IMR-90 (cell line): Measurements from ENCODE around the gene DOCK1. TPM values are rescaled to one million over a fixed set of nuclear protein-coding genes. Genes with fewer than 3 reads are reported as not detected.

Source experiments
- ATAC-seq: fragments of 200-7000 bp; cut with Tn5 transposase; 2 replicates; pipeline ENCODE4 v1.9.1; 2020; ENCODE audit warnings: low read depth, mild to moderate bottlenecking, moderate library complexity
- BruUV-seq: library from RNA; stranded (reverse); fragments of 400-500 nt; replicated peaks from 2 replicates; lab custom pipeline; 2021; lab: Mats Ljungman, UMichigan
- CTCF ChIA-PET: fragments of 300-600 bp; formaldehyde crosslinking; extraction: SDS; loops from one replicate; lab custom pipeline; 2021; ENCODE audit warnings: antibody characterized with exemption; lab: Yijun Ruan, JAX
- POLR2A ChIA-PET: fragments of 300-600 bp; sonication (Branson Sonifier 250); formaldehyde crosslinking; loops from one replicate; lab custom pipeline; 2022; ENCODE audit warnings: antibody characterized with exemption; ENCODE audit not compliant: unreplicated experiment; lab: Charles Lee
- DNase-seq: peaks from one replicate; pipeline ENCODE4 v3.0.0; 2013
- H2AFZ ChIP-seq: replicated peaks from 2 replicates; pipeline ENCODE3; 2013; ENCODE audit warnings: low read length, mild to moderate bottlenecking; ENCODE audit not compliant: poor library complexity
- H2AK5ac ChIP-seq: 2 replicates; pipeline ENCODE4 v1.6.1; 2013; ENCODE audit warnings: low read depth, low read length, inconsistent platforms
- H2AK9ac ChIP-seq: replicated peaks from 2 replicates; pipeline ENCODE3; 2013; ENCODE audit warnings: mild to moderate bottlenecking, low read depth, low read length, moderate library complexity; ENCODE audit not compliant: poor library complexity
- H2BK120ac ChIP-seq: 2 replicates; pipeline ENCODE4 v1.6.1; 2013; ENCODE audit warnings: low read depth, low read length, inconsistent platforms
- H2BK15ac ChIP-seq: 3 replicates; pipeline ENCODE4 v1.6.1; 2013; ENCODE audit warnings: low read depth, low read length, inconsistent platforms
- H2BK20ac ChIP-seq: 2 replicates; pipeline ENCODE4 v1.6.1; 2013; ENCODE audit warnings: low read depth, mild to moderate bottlenecking, inconsistent platforms, low read length, moderate library complexity
- H2BK5ac ChIP-seq: 2 replicates; pipeline ENCODE4 v1.6.1; 2013; ENCODE audit warnings: mild to moderate bottlenecking, low read depth, low read length, inconsistent platforms; ENCODE audit not compliant: poor library complexity, severe bottlenecking
- H3K14ac ChIP-seq: replicated peaks from 2 replicates; pipeline ENCODE4 v1.6.1; 2013; ENCODE audit warnings: low read depth, low read length, inconsistent platforms
- H3K18ac ChIP-seq: 2 replicates; pipeline ENCODE4 v1.6.1; 2013; ENCODE audit warnings: low read depth, low read length, control low read depth
- H3K23ac ChIP-seq: 2 replicates; pipeline ENCODE4 v1.6.1; 2013; ENCODE audit warnings: low read depth, low read length, inconsistent platforms
- H3K27ac ChIP-seq: 2 replicates; pipeline ENCODE4 v1.5.1; 2013; ENCODE audit warnings: mild to moderate bottlenecking, control low read depth, low read length; ENCODE audit not compliant: insufficient read depth
- H3K27me3 ChIP-seq: 2 replicates; pipeline ENCODE4 v1.6.1; 2013; ENCODE audit warnings: low read length; ENCODE audit not compliant: control insufficient read depth, insufficient read depth
- H3K36me3 ChIP-seq: 2 replicates; pipeline ENCODE4 v1.6.1; 2013; ENCODE audit warnings: low read length, mixed read lengths; ENCODE audit not compliant: control insufficient read depth, insufficient read depth
- H3K4ac ChIP-seq: 2 replicates; pipeline ENCODE4 v1.6.1; 2013; ENCODE audit warnings: low read depth, low read length, inconsistent platforms
- H3K4me1 ChIP-seq: 2 replicates; pipeline ENCODE4 v1.6.1; 2013; ENCODE audit warnings: low read length, mixed read lengths; ENCODE audit not compliant: control insufficient read depth, insufficient read depth
- H3K4me2 ChIP-seq: 2 replicates; pipeline ENCODE4 v1.6.1; 2013; ENCODE audit warnings: low read depth, mild to moderate bottlenecking, control low read depth, low read length, moderate library complexity
- H3K4me3 ChIP-seq: 2 replicates; pipeline ENCODE4 v1.5.1; 2013; ENCODE audit warnings: low read depth, mild to moderate bottlenecking, control low read depth, low read length, moderate library complexity; ENCODE audit not compliant: insufficient read depth
- H3K56ac ChIP-seq: 2 replicates; pipeline ENCODE4 v1.6.1; 2013; ENCODE audit warnings: low read length, inconsistent platforms; ENCODE audit not compliant: insufficient read depth; ENCODE audit errors: extremely low read depth
- H3K79me1 ChIP-seq, 2 experiments: 2 replicates each; pipeline ENCODE4 v1.6.1; 2013; ENCODE audit warnings: low read length in 2 of 2, inconsistent platforms in 1 of 2, low read depth in 1 of 2
- H3K9ac ChIP-seq: 2 replicates; pipeline ENCODE4 v1.6.1; 2013; ENCODE audit warnings: low read depth, low read length, control low read depth
- H3K9me1 ChIP-seq: 2 replicates; pipeline ENCODE4 v1.6.1; 2013; ENCODE audit warnings: low read length, inconsistent platforms; ENCODE audit not compliant: insufficient read depth
- H3K9me3 ChIP-seq: 2 replicates; pipeline ENCODE4 v1.6.1; 2013; ENCODE audit warnings: low read length; ENCODE audit not compliant: control insufficient read depth, insufficient read depth
- H4K20me1 ChIP-seq: 2 replicates; pipeline ENCODE4 v1.6.1; 2013; ENCODE audit warnings: low read length, inconsistent platforms; ENCODE audit not compliant: insufficient read depth
- H4K5ac ChIP-seq: 2 replicates; pipeline ENCODE4 v1.6.1; 2013; ENCODE audit warnings: mild to moderate bottlenecking, low read depth, low read length, control low read depth
- H4K8ac ChIP-seq, 2 experiments: 2 replicates each; pipeline ENCODE4 v1.6.1; 2013; ENCODE audit warnings: low read depth in 2 of 2, low read length in 2 of 2, control low read depth in 1 of 2, inconsistent platforms in 1 of 2
- H4K91ac ChIP-seq: 2 replicates; pipeline ENCODE4 v1.6.1; 2013; ENCODE audit warnings: low read depth, low read length, inconsistent platforms; ENCODE audit not compliant: insufficient read depth
- CHD1 ChIP-seq: IDR thresholded peaks from 2 replicates; pipeline ENCODE4 v1.6.1; 2012; ENCODE audit warnings: low read depth, low read length, improper control_type of control experiment
- MAFK ChIP-seq: IDR thresholded peaks from 2 replicates; pipeline ENCODE4 v1.6.1; 2012; ENCODE audit warnings: low read depth, low read length, improper control_type of control experiment
- MAZ ChIP-seq: IDR thresholded peaks from 2 replicates; pipeline ENCODE4 v1.6.1; 2012; ENCODE audit warnings: low read depth, mild to moderate bottlenecking, low read length, improper control_type of control experiment, moderate library complexity, borderline replicate concordance
- SMC3 ChIP-seq: fragments of 150-350 bp; IDR thresholded peaks from 2 replicates; pipeline ENCODE4 v1.6.1; 2016; ENCODE audit warnings: low read depth, mild to moderate bottlenecking, antibody characterized with exemption, low read length, moderate library complexity
- WGBS, 2 experiments: methylation state at CpG; one replicate each; pipeline versions ENCODE4 v1.1.5 to v1.1.7; 2013; ENCODE audit warnings: missing lambda C conversion rate in 2 of 2; ENCODE audit not compliant: insufficient read length in 1 of 2; ENCODE audit errors: extremely low coverage in 2 of 2; 5-methylcytosine and 5-hydroxymethylcytosine counted together
- dilution Hi-C: fragments of 300-500 bp; cut with HindIII; formaldehyde crosslinking; loops from one replicate; pipeline ENCODE4 v1.14.3; 2018; ENCODE audit warnings: low sequenced_read_pairs; ENCODE audit not compliant: unreplicated experiment
- in situ Hi-C: fragments of 300-500 bp; cut with MboI; formaldehyde crosslinking; loops from 3 replicates; pipeline ENCODE4 v1.14.3; 2019; ENCODE audit warnings: low sequenced_read_pairs, inconsistent platforms, mixed read lengths
- intact Hi-C: fragments of 100-400 bp; cut with micrococcal nuclease; formaldehyde crosslinking; loops from 2 replicates; pipeline ENCODE4 v1.10.0; 2022
- polyA plus RNA-seq, 3 experiments: library from polyadenylated mRNA; depleted of rRNA; stranded (reverse); fragments of >200 nt; gene quantifications; 2 replicates each; pipeline ENCODE4 v1.2.3, GENCODE V29; 2012; ENCODE audit warnings: low replicate concordance in 1 of 3
- total RNA-seq: library from RNA; depleted of rRNA; stranded (reverse); fragments of >200 nt; gene quantifications from 2 replicates; pipeline ENCODE4 v1.2.3, GENCODE V29; 2012
- TF ChIP-seq, protein P1 (sequence below): conservative IDR thresholded peaks from 2 replicates; pipeline ENCODE4 v1.5.1; 2012; ENCODE audit warnings: mild to moderate bottlenecking, low read depth, low read length, improper control_type of control experiment

Gene DOCK1
- total and polyA plus RNA-seq, 2 of the 4 experiments (the other 2 are of a cell fraction): 28.2 to 71.0 TPM

- Histone ChIP-seq H3K18ac (no peak overlapping the region), H3K9me1 (no peaks in the 10 kb centered on the region; the same call in 1 of the 2 replicates), H2AFZ (no peak overlapping the region), H3K4me2 (no peak overlapping the region), H3K23ac (no peak overlapping the region; the same call in 1 of the 2 replicates), H3K4me1 (no peaks in the 10 kb centered on the region), H2AK9ac (no peak overlapping the region), H2BK120ac (no peak overlapping the region), H4K91ac (no peak overlapping the region), H2BK20ac (no peak overlapping the region), H3K9me3 (no peaks in the 10 kb centered on the region), H2BK15ac (no peak overlapping the region), H3K56ac (no peak overlapping the region), H3K27me3 (no peaks in the 10 kb centered on the region), H4K5ac (no peak overlapping the region), H4K20me1 (0 out of 2 replicates have a peak, but pooled peaks cover 4% of the 10 kb centered on the region), H3K4me3 (no peak overlapping the region), H3K27ac (no peak overlapping the region), H3K36me3 (no peaks in the 10 kb centered on the region), H3K4ac (no peak overlapping the region), H3K79me1 (peaks cover 13 to 15% of the 10 kb centered on the region in 2 experiments), H2BK5ac (no peak overlapping the region), H3K9ac (no peak overlapping the region), H4K8ac (no peak overlapping the region), H3K14ac (no peak overlapping the region), H2AK5ac (no peak overlapping the region)
- in situ Hi-C loops (no loop called here), intact Hi-C loops (no loop called here), dilution Hi-C loops (no loop called here)
- WGBS, 2 experiments: no CpG with 5 or more reads among the region's 3 CpGs
- ChIA-PET CTCF (no interaction called here), POLR2A (no interaction called here)
- DNase-seq: no peak
- TF ChIP-seq CHD1 (no peak), MAFK (no peak), MAZ (no peak), SMC3 (no peak)
- TF ChIP-seq, protein P1, sequence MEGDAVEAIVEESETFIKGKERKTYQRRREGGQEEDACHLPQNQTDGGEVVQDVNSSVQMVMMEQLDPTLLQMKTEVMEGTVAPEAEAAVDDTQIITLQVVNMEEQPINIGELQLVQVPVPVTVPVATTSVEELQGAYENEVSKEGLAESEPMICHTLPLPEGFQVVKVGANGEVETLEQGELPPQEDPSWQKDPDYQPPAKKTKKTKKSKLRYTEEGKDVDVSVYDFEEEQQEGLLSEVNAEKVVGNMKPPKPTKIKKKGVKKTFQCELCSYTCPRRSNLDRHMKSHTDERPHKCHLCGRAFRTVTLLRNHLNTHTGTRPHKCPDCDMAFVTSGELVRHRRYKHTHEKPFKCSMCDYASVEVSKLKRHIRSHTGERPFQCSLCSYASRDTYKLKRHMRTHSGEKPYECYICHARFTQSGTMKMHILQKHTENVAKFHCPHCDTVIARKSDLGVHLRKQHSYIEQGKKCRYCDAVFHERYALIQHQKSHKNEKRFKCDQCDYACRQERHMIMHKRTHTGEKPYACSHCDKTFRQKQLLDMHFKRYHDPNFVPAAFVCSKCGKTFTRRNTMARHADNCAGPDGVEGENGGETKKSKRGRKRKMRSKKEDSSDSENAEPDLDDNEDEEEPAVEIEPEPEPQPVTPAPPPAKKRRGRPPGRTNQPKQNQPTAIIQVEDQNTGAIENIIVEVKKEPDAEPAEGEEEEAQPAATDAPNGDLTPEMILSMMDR: no peak
- ATAC-seq: no peak
- BruUV-seq: no TSS peak
Measured at GRCh38 chr10:127221281-127221680, 316.1 kb downstream of the DOCK1 start.
